HCT116 (cell line): Measurements from ENCODE around the gene DNAAF1.
"Not testable (repeated sequence)": the region's sequence is repeated elsewhere in the genome, so short reads cannot be mapped to it uniquely, and the experiment has no call there.

Source experiments
- CTCF ChIP-seq, 3 experiments: fragments of 200-600 bp in 1 of 3; sonication (generic) in 1 of 3; IDR thresholded peaks in 2 of 3; conservative IDR thresholded peaks in 1 of 3; 2 replicates each; pipeline ENCODE4 v1.5.1; 2012 to 2017; ENCODE audit warnings: low read depth in 2 of 3, low read length in 2 of 3, antibody characterized with exemption in 1 of 3, borderline replicate concordance in 1 of 3, control low read depth in 1 of 3, mild to moderate bottlenecking in 1 of 3, mixed read lengths in 1 of 3, mixed run types in 1 of 3, moderate library complexity in 1 of 3; ENCODE audit not compliant: insufficient read depth in 1 of 3
- JUND ChIP-seq: IDR thresholded peaks from 2 replicates; pipeline ENCODE4 v1.6.1; 2012
- POLR2A ChIP-seq: IDR thresholded peaks from 2 replicates; pipeline ENCODE4 v1.7.0; 2011; ENCODE audit warnings: borderline replicate concordance; ENCODE audit not compliant: insufficient read depth, insufficient read length; ENCODE audit errors: extremely low read depth
- POLR2AphosphoS5 ChIP-seq: IDR thresholded peaks from 2 replicates; pipeline ENCODE4 v1.6.1; 2011; ENCODE audit warnings: mild to moderate bottlenecking, low read depth, low read length, moderate library complexity

DNA sequence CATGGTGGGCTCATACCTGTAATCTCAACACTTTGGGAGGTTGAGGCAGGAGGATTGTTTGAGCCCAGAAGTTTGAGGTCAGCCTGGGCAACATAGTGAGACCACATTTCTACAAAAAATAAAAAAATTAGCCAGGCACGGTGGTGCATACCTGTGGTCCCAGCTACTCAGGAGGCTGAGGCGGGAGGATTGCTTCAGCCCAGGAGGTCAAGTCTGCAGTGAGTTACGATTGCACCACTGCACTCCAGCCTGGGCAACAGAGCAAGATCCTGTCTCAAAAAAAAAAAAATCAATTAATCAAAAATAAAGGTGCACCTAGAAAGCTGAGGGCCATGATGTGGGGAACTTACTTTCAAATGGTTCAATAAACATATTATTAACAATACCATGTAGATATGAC is 71.0 kb downstream of the DNAAF1 start:
- TF ChIP-seq CTCF (IDR thresholded peaks at IDR 0.05 in 2 of 3, conservative IDR thresholded peaks at IDR 0.05 in 1 of 3; ENCODE audit: borderline replicate concordance in 1 of 3, insufficient read depth in 1 of 3, low read depth in 2 of 3, low read length in 2 of 3); JUND; POLR2A; POLR2AphosphoS5: not testable (repeated sequence)
